Osteocyte (in vitro differentiated cells): Measurements from ENCODE around the gene EPHB6. TPM values are rescaled to one million over a fixed set of nuclear protein-coding genes. Genes with fewer than 3 reads are reported as not detected.

Experiments used
- DNase-seq: peaks from one replicate; pipeline ENCODE4 v3.0.0; 2021; ENCODE audit warnings: mixed read lengths; ENCODE audit not compliant: unreplicated experiment; ENCODE audit errors: extremely low spot score
- H3K27ac Mint-ChIP-seq: one replicate; pipeline ENCODE4 v1.8.0; 2021; ENCODE audit warnings: mild to moderate bottlenecking, mixed read lengths; ENCODE audit not compliant: unreplicated experiment
- H3K27me3 Mint-ChIP-seq: one replicate; pipeline ENCODE4 v1.8.0; 2021; ENCODE audit warnings: mixed read lengths; ENCODE audit not compliant: unreplicated experiment
- H3K36me3 Mint-ChIP-seq: one replicate; pipeline ENCODE4 v1.8.0; 2021; ENCODE audit warnings: mixed read lengths; ENCODE audit not compliant: unreplicated experiment
- H3K4me1 Mint-ChIP-seq: one replicate; pipeline ENCODE4 v1.8.0; 2021; ENCODE audit warnings: mixed read lengths; ENCODE audit not compliant: unreplicated experiment
- H3K4me3 Mint-ChIP-seq: one replicate; pipeline ENCODE4 v1.8.0; 2021; ENCODE audit warnings: mild to moderate bottlenecking, moderate library complexity, mixed read lengths; ENCODE audit not compliant: unreplicated experiment
- H3K9me3 Mint-ChIP-seq: one replicate; pipeline ENCODE4 v1.8.0; 2021; ENCODE audit warnings: mixed read lengths; ENCODE audit not compliant: unreplicated experiment
- total RNA-seq: library from RNA; stranded (reverse); gene quantifications from 2 replicates; pipeline ENCODE4 v1.2.1, GENCODE V29; 2021
- TF ChIP-seq, protein P1 (sequence below): fragments of 200-600 bp; sonication (generic); IDR thresholded peaks from 2 replicates; pipeline ENCODE4 v1.5.0; 2021; ENCODE audit warnings: antibody characterized with exemption, mild to moderate bottlenecking, moderate library complexity

The EPHB6 gene
- total RNA-seq, 1 donor from 2014 or later: 13.7 TPM

DNA sequence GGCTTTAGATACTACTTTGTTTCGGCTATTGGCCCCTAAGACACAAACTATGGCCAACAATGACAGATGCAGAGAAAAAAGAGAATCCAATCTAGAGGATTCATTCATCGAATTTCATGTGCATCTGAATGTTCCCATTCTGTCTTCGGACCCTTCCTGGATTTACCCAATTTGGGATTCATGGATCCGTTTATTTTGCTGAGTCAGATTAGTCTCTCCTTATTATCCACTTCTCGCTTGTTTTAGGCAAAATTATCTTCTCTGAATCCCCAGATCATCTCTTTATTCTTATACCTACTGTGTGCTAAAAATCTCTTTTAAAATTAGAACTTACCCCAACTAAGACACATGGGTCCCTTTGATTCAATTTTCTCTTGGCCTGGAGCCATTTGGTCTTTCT, 24.2 kb downstream of the EPHB6 start:
- no peaks in the 10 kb centered on the region for H3K36me3 Mint-ChIP-seq
- H3K27me3 Mint-ChIP-seq: peaks cover 16% of the 10 kb centered on the region
- TF ChIP-seq, protein P1, sequence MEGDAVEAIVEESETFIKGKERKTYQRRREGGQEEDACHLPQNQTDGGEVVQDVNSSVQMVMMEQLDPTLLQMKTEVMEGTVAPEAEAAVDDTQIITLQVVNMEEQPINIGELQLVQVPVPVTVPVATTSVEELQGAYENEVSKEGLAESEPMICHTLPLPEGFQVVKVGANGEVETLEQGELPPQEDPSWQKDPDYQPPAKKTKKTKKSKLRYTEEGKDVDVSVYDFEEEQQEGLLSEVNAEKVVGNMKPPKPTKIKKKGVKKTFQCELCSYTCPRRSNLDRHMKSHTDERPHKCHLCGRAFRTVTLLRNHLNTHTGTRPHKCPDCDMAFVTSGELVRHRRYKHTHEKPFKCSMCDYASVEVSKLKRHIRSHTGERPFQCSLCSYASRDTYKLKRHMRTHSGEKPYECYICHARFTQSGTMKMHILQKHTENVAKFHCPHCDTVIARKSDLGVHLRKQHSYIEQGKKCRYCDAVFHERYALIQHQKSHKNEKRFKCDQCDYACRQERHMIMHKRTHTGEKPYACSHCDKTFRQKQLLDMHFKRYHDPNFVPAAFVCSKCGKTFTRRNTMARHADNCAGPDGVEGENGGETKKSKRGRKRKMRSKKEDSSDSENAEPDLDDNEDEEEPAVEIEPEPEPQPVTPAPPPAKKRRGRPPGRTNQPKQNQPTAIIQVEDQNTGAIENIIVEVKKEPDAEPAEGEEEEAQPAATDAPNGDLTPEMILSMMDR: no peak
- no peaks in the 10 kb centered on the region for H3K4me1 Mint-ChIP-seq
- no peaks in the 10 kb centered on the region for H3K9me3 Mint-ChIP-seq
- DNase-seq: no peak
- no peak overlapping the region for H3K27ac Mint-ChIP-seq
- H3K4me3 Mint-ChIP-seq: no peak overlapping the region

GRCh38 chr7:142880876-142881505, 26.1 kb downstream of the EPHB6 start:
- H3K27me3 Mint-ChIP-seq: peaks cover 16% of the 10 kb centered on the region
- TF ChIP-seq, protein P1: peak; percentile 53
- no peak overlapping the region for H3K27ac Mint-ChIP-seq
- H3K36me3 Mint-ChIP-seq: no peaks in the 10 kb centered on the region
- no peak overlapping the region for H3K4me3 Mint-ChIP-seq
- DNase-seq: peak; percentile 77
- H3K4me1 Mint-ChIP-seq: no peaks in the 10 kb centered on the region
- no peaks in the 10 kb centered on the region for H3K9me3 Mint-ChIP-seq

DNA sequence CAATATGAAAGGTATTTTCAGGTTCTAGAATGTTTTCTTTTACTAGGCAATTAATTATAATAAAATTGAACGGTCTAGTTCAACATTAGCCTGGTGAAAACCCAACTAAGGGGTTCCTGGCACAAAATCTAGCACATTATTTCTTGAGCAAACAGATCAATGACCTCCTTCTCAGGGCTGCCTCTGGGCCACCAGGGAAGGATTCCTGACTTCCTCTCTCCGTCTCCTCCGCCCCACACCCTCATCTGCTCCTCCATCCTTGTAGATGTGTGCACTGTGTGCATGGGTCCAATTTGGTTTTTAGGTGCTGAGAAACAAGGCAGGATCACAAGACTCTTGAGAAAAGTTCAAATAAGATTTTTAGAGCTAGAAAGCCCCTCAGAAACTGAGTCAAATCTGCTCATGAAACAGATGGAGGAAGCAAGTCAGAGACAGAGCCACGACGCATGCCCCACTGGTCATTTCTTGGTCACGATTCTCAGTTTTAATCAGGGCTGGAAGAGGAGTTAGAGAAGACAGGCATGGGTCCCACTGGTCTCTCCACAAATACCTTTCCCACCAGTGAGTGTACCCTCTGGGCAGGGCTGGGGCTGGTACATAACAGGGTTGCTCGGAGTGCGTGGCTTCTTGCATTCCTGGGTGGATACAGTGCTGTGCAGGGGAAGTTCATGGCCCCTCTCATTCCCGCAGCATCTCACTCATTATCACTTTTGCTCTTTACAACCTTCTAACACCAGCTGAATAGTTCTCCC, 26.9 kb downstream of the EPHB6 start:
- no peaks in the 10 kb centered on the region for H3K36me3 Mint-ChIP-seq
- DNase-seq: peak; percentile 62
- TF ChIP-seq, protein P1: no peak
- peaks cover 16% of the 10 kb centered on the region for H3K27me3 Mint-ChIP-seq
- H3K27ac Mint-ChIP-seq: no peak overlapping the region
- no peaks in the 10 kb centered on the region for H3K4me1 Mint-ChIP-seq
- H3K9me3 Mint-ChIP-seq: no peaks in the 10 kb centered on the region
- no peak overlapping the region for H3K4me3 Mint-ChIP-seq

DNA sequence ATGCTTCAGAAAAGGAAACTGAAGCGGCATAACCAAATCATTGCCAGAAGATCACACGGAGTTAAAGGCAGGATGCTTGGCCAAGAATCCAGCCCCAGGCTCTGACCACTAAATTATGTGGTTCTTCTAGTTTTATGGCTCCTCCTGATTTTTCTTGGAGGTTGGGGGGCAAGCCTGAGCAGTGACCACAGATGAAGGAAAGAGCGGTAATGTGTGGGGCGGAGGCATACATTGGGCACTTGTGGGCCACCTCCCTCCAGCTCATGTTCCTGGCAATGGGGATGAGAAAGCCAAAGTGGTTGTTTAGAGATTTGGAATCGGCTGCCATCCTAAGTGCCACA, 27.4 kb downstream of the EPHB6 start:
- no peaks in the 10 kb centered on the region for H3K9me3 Mint-ChIP-seq
- no peak overlapping the region for H3K4me3 Mint-ChIP-seq
- no peak overlapping the region for H3K27ac Mint-ChIP-seq
- DNase-seq: peak; percentile 54
- H3K4me1 Mint-ChIP-seq: no peaks in the 10 kb centered on the region
- no peaks in the 10 kb centered on the region for H3K36me3 Mint-ChIP-seq
- TF ChIP-seq, protein P1: no peak
- H3K27me3 Mint-ChIP-seq: peaks cover 16% of the 10 kb centered on the region

GRCh38 chr7:142883145-142883544, 28.3 kb downstream of the EPHB6 start:
- Mint-ChIP-seq H3K27ac (no peak overlapping the region), H3K36me3 (no peaks in the 10 kb centered on the region), H3K4me3 (no peak overlapping the region), H3K27me3 (peaks cover 16% of the 10 kb centered on the region), H3K9me3 (no peaks in the 10 kb centered on the region), H3K4me1 (no peaks in the 10 kb centered on the region)
- DNase-seq: peak; percentile 48
- TF ChIP-seq, protein P1: no peak
